IMR-90 (cell line): ENCODE data around the gene PPIP5K2. TPM values are rescaled to one million over a fixed set of nuclear protein-coding genes. Genes with fewer than 3 reads are reported as not detected.

ENCODE experiments used
- ATAC-seq: fragments of 200-7000 bp; cut with Tn5 transposase; 2 replicates; pipeline ENCODE4 v1.9.1; 2020; ENCODE audit warnings: low read depth, mild to moderate bottlenecking, moderate library complexity
- BruUV-seq: library from RNA; stranded (reverse); fragments of 400-500 nt; replicated peaks from 2 replicates; lab custom pipeline; 2021; lab: Mats Ljungman, UMichigan
- CTCF ChIA-PET: fragments of 300-600 bp; formaldehyde crosslinking; extraction: SDS; loops from one replicate; lab custom pipeline; 2021; ENCODE audit warnings: antibody characterized with exemption; lab: Yijun Ruan, JAX
- POLR2A ChIA-PET: fragments of 300-600 bp; sonication (Branson Sonifier 250); formaldehyde crosslinking; loops from one replicate; lab custom pipeline; 2022; ENCODE audit warnings: antibody characterized with exemption; ENCODE audit not compliant: unreplicated experiment; lab: Charles Lee
- DNase-seq: peaks from one replicate; pipeline ENCODE4 v3.0.0; 2013
- H2AFZ ChIP-seq: replicated peaks from 2 replicates; pipeline ENCODE3; 2013; ENCODE audit warnings: low read length, mild to moderate bottlenecking; ENCODE audit not compliant: poor library complexity
- H2AK5ac ChIP-seq: 2 replicates; pipeline ENCODE4 v1.6.1; 2013; ENCODE audit warnings: low read depth, low read length, inconsistent platforms
- H2AK9ac ChIP-seq: replicated peaks from 2 replicates; pipeline ENCODE3; 2013; ENCODE audit warnings: mild to moderate bottlenecking, low read depth, low read length, moderate library complexity; ENCODE audit not compliant: poor library complexity
- H2BK120ac ChIP-seq: 2 replicates; pipeline ENCODE4 v1.6.1; 2013; ENCODE audit warnings: low read depth, low read length, inconsistent platforms
- H2BK15ac ChIP-seq: 3 replicates; pipeline ENCODE4 v1.6.1; 2013; ENCODE audit warnings: low read depth, low read length, inconsistent platforms
- H2BK20ac ChIP-seq: 2 replicates; pipeline ENCODE4 v1.6.1; 2013; ENCODE audit warnings: low read depth, mild to moderate bottlenecking, inconsistent platforms, low read length, moderate library complexity
- H2BK5ac ChIP-seq: 2 replicates; pipeline ENCODE4 v1.6.1; 2013; ENCODE audit warnings: mild to moderate bottlenecking, low read depth, low read length, inconsistent platforms; ENCODE audit not compliant: poor library complexity, severe bottlenecking
- H3K14ac ChIP-seq: replicated peaks from 2 replicates; pipeline ENCODE4 v1.6.1; 2013; ENCODE audit warnings: low read depth, low read length, inconsistent platforms
- H3K18ac ChIP-seq: 2 replicates; pipeline ENCODE4 v1.6.1; 2013; ENCODE audit warnings: low read depth, low read length, control low read depth
- H3K23ac ChIP-seq: 2 replicates; pipeline ENCODE4 v1.6.1; 2013; ENCODE audit warnings: low read depth, low read length, inconsistent platforms
- H3K27ac ChIP-seq: 2 replicates; pipeline ENCODE4 v1.5.1; 2013; ENCODE audit warnings: mild to moderate bottlenecking, control low read depth, low read length; ENCODE audit not compliant: insufficient read depth
- H3K27me3 ChIP-seq: 2 replicates; pipeline ENCODE4 v1.6.1; 2013; ENCODE audit warnings: low read length; ENCODE audit not compliant: control insufficient read depth, insufficient read depth
- H3K36me3 ChIP-seq: 2 replicates; pipeline ENCODE4 v1.6.1; 2013; ENCODE audit warnings: low read length, mixed read lengths; ENCODE audit not compliant: control insufficient read depth, insufficient read depth
- H3K4ac ChIP-seq: 2 replicates; pipeline ENCODE4 v1.6.1; 2013; ENCODE audit warnings: low read depth, low read length, inconsistent platforms
- H3K4me1 ChIP-seq: 2 replicates; pipeline ENCODE4 v1.6.1; 2013; ENCODE audit warnings: low read length, mixed read lengths; ENCODE audit not compliant: control insufficient read depth, insufficient read depth
- H3K4me2 ChIP-seq: 2 replicates; pipeline ENCODE4 v1.6.1; 2013; ENCODE audit warnings: low read depth, mild to moderate bottlenecking, control low read depth, low read length, moderate library complexity
- H3K4me3 ChIP-seq: 2 replicates; pipeline ENCODE4 v1.5.1; 2013; ENCODE audit warnings: low read depth, mild to moderate bottlenecking, control low read depth, low read length, moderate library complexity; ENCODE audit not compliant: insufficient read depth
- H3K56ac ChIP-seq: 2 replicates; pipeline ENCODE4 v1.6.1; 2013; ENCODE audit warnings: low read length, inconsistent platforms; ENCODE audit not compliant: insufficient read depth; ENCODE audit errors: extremely low read depth
- H3K79me1 ChIP-seq, 2 experiments: 2 replicates each; pipeline ENCODE4 v1.6.1; 2013; ENCODE audit warnings: low read length in 2 of 2, inconsistent platforms in 1 of 2, low read depth in 1 of 2
- H3K9ac ChIP-seq: 2 replicates; pipeline ENCODE4 v1.6.1; 2013; ENCODE audit warnings: low read depth, low read length, control low read depth
- H3K9me1 ChIP-seq: 2 replicates; pipeline ENCODE4 v1.6.1; 2013; ENCODE audit warnings: low read length, inconsistent platforms; ENCODE audit not compliant: insufficient read depth
- H3K9me3 ChIP-seq: 2 replicates; pipeline ENCODE4 v1.6.1; 2013; ENCODE audit warnings: low read length; ENCODE audit not compliant: control insufficient read depth, insufficient read depth
- H4K20me1 ChIP-seq: 2 replicates; pipeline ENCODE4 v1.6.1; 2013; ENCODE audit warnings: low read length, inconsistent platforms; ENCODE audit not compliant: insufficient read depth
- H4K5ac ChIP-seq: 2 replicates; pipeline ENCODE4 v1.6.1; 2013; ENCODE audit warnings: mild to moderate bottlenecking, low read depth, low read length, control low read depth
- H4K8ac ChIP-seq, 2 experiments: 2 replicates each; pipeline ENCODE4 v1.6.1; 2013; ENCODE audit warnings: low read depth in 2 of 2, low read length in 2 of 2, control low read depth in 1 of 2, inconsistent platforms in 1 of 2
- H4K91ac ChIP-seq: 2 replicates; pipeline ENCODE4 v1.6.1; 2013; ENCODE audit warnings: low read depth, low read length, inconsistent platforms; ENCODE audit not compliant: insufficient read depth
- BHLHE40 ChIP-seq: fragments of 150-350 bp; IDR thresholded peaks from 2 replicates; pipeline ENCODE4 v1.6.1; 2016; ENCODE audit warnings: mild to moderate bottlenecking, low read depth, low read length
- CEBPB ChIP-seq: IDR thresholded peaks from 2 replicates; pipeline ENCODE4 v1.6.1; 2012; ENCODE audit warnings: low read depth, low read length, improper control_type of control experiment
- CTCF ChIP-seq: conservative IDR thresholded peaks from 2 replicates; pipeline ENCODE4 v1.5.1; 2012; ENCODE audit warnings: mild to moderate bottlenecking, low read depth, low read length, improper control_type of control experiment
- MAZ ChIP-seq: IDR thresholded peaks from 2 replicates; pipeline ENCODE4 v1.6.1; 2012; ENCODE audit warnings: low read depth, mild to moderate bottlenecking, low read length, improper control_type of control experiment, moderate library complexity, borderline replicate concordance
- MXI1 ChIP-seq: IDR thresholded peaks from 2 replicates; pipeline ENCODE4 v1.6.1; 2012; ENCODE audit warnings: low read depth, mild to moderate bottlenecking, low read length, moderate library complexity, borderline replicate concordance
- RAD21 ChIP-seq: IDR thresholded peaks from 2 replicates; pipeline ENCODE4 v1.6.1; 2012; ENCODE audit warnings: low read length, improper control_type of control experiment
- SMC3 ChIP-seq: fragments of 150-350 bp; IDR thresholded peaks from 2 replicates; pipeline ENCODE4 v1.6.1; 2016; ENCODE audit warnings: low read depth, mild to moderate bottlenecking, antibody characterized with exemption, low read length, moderate library complexity
- WGBS, 2 experiments: methylation state at CpG; one replicate each; pipeline versions ENCODE4 v1.1.5 to v1.1.7; 2013; ENCODE audit warnings: missing lambda C conversion rate in 2 of 2; ENCODE audit not compliant: insufficient read length in 1 of 2; ENCODE audit errors: extremely low coverage in 2 of 2; 5-methylcytosine and 5-hydroxymethylcytosine counted together
- dilution Hi-C: fragments of 300-500 bp; cut with HindIII; formaldehyde crosslinking; loops from one replicate; pipeline ENCODE4 v1.14.3; 2018; ENCODE audit warnings: low sequenced_read_pairs; ENCODE audit not compliant: unreplicated experiment
- in situ Hi-C: fragments of 300-500 bp; cut with MboI; formaldehyde crosslinking; loops from 3 replicates; pipeline ENCODE4 v1.14.3; 2019; ENCODE audit warnings: low sequenced_read_pairs, inconsistent platforms, mixed read lengths
- intact Hi-C: fragments of 100-400 bp; cut with micrococcal nuclease; formaldehyde crosslinking; loops from 2 replicates; pipeline ENCODE4 v1.10.0; 2022
- polyA plus RNA-seq, 3 experiments: library from polyadenylated mRNA; depleted of rRNA; stranded (reverse); fragments of >200 nt; gene quantifications; 2 replicates each; pipeline ENCODE4 v1.2.3, GENCODE V29; 2012; ENCODE audit warnings: low replicate concordance in 1 of 3
- total RNA-seq: library from RNA; depleted of rRNA; stranded (reverse); fragments of >200 nt; gene quantifications from 2 replicates; pipeline ENCODE4 v1.2.3, GENCODE V29; 2012
- TF ChIP-seq, protein P1 (sequence below): fragments of 150-350 bp; IDR thresholded peaks from 2 replicates; pipeline ENCODE4 v1.6.1; 2017; ENCODE audit warnings: mild to moderate bottlenecking, antibody characterized with exemption, low read length, low read depth

PPIP5K2 gene
- total and polyA plus RNA-seq, 2 of the 4 experiments (the other 2 are of a cell fraction) = 32.4 to 67.6 TPM

- in situ Hi-C loops = no loop called here
- Histone ChIP-seq H3K27ac (no peak overlapping the region), H2BK120ac (no peak overlapping the region), H3K23ac (no peak overlapping the region), H3K9ac (no peak overlapping the region), H3K27me3 (no peaks in the 10 kb centered on the region), H2BK20ac (no peak overlapping the region), H2BK15ac (no peak overlapping the region), H4K5ac (no peak overlapping the region), H3K4ac (no peak overlapping the region), H3K9me1 (no peaks in the 10 kb centered on the region), H3K56ac (no peak overlapping the region), H2BK5ac (no peak overlapping the region), H3K18ac (no peak overlapping the region), H3K4me3 (no peak overlapping the region), H2AK9ac (no peak overlapping the region), H3K4me2 (no peak overlapping the region), H4K91ac (no peak overlapping the region), H3K4me1 (no peaks in the 10 kb centered on the region), H3K79me1 (no peaks in the 10 kb centered on the region), H2AK5ac (no peak overlapping the region), H3K9me3 (peaks cover 15% of the 10 kb centered on the region), H4K8ac (no peak overlapping the region), H2AFZ (no peak overlapping the region), H4K20me1 (no peaks in the 10 kb centered on the region), H3K36me3 (peaks cover 4% of the 10 kb centered on the region; the same call in 1 of the 2 replicates), H3K14ac (no peak overlapping the region)
- WGBS, 2 experiments = 100% methylated on average over 2 of the region's 4 CpGs; no CpG with 5 or more reads in 1 of the 2 experiments
- ATAC-seq (no peak), DNase-seq (no peak)
- TF ChIP-seq RAD21 (no peak), CEBPB (no peak), SMC3 (no peak), MXI1 (no peak), MAZ (no peak), BHLHE40 (no peak), CTCF (no peak)
- TF ChIP-seq, protein P1, sequence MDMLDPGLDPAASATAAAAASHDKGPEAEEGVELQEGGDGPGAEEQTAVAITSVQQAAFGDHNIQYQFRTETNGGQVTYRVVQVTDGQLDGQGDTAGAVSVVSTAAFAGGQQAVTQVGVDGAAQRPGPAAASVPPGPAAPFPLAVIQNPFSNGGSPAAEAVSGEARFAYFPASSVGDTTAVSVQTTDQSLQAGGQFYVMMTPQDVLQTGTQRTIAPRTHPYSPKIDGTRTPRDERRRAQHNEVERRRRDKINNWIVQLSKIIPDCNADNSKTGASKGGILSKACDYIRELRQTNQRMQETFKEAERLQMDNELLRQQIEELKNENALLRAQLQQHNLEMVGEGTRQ = no peak
- no TSS peak for BruUV-seq
- dilution Hi-C loops = no loop called here
- intact Hi-C loops = no loop called here
- ChIA-PET CTCF (no interaction called here), POLR2A (no interaction called here)
Measured at GRCh38 chr5:103079796-103080195, 40.3 kb upstream of the PPIP5K2 start.
